ENCODE results near the gene RAMP1.
A peak's percentile ranks its signal among the peaks of the same experiment; 100 is the strongest.

Gene RAMP1

GRCh38 chr2:237931205-237931721 is 71.8 kb downstream of the RAMP1 start:
- no peak overlapping the region for H3K4me3 ChIP-seq (ENCODE audit: low read depth, low read length)
- TF ChIP-seq POLR2A (IDR thresholded peaks at IDR 0.05; ENCODE audit: extremely low read depth, insufficient read length): no peak
- TF ChIP-seq, protein P1, sequence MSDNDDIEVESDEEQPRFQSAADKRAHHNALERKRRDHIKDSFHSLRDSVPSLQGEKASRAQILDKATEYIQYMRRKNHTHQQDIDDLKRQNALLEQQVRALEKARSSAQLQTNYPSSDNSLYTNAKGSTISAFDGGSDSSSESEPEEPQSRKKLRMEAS (IDR thresholded peaks at IDR 0.05; ENCODE audit: low read depth, low read length): no peak
- TF ChIP-seq, protein P2, sequence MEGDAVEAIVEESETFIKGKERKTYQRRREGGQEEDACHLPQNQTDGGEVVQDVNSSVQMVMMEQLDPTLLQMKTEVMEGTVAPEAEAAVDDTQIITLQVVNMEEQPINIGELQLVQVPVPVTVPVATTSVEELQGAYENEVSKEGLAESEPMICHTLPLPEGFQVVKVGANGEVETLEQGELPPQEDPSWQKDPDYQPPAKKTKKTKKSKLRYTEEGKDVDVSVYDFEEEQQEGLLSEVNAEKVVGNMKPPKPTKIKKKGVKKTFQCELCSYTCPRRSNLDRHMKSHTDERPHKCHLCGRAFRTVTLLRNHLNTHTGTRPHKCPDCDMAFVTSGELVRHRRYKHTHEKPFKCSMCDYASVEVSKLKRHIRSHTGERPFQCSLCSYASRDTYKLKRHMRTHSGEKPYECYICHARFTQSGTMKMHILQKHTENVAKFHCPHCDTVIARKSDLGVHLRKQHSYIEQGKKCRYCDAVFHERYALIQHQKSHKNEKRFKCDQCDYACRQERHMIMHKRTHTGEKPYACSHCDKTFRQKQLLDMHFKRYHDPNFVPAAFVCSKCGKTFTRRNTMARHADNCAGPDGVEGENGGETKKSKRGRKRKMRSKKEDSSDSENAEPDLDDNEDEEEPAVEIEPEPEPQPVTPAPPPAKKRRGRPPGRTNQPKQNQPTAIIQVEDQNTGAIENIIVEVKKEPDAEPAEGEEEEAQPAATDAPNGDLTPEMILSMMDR (IDR thresholded peaks at IDR 0.05; ENCODE audit: low read depth, low read length): no peak
- TF ChIP-seq MYC (IDR thresholded peaks at IDR 0.05; ENCODE audit: low read depth, low read length): no peak
- peak; percentile 21 for DNase-seq (ENCODE audit: low read depth)

DNA sequence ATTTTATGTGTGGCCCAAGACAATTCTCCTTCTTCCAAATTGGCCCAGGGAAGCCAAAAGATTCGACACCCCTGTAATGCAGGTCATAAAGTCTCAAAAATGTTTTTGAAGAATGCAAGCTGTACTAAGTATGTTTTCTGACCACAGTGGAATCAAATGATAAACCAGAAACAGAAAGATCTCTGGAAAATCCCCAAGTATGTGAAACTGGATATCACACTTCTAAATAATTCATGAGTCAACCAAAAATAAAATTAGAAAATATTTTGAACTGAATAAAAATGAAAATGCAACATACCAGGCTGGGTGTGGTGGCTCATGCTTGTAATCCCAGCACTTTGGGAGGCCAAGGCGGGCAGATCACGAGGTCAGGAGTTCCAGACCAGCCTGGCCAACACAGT is 73.3 kb downstream of the RAMP1 start:
- H3K4me3 ChIP-seq (ENCODE audit: low read depth, low read length): no peak overlapping the region
- TF ChIP-seq MYC (IDR thresholded peaks at IDR 0.05; ENCODE audit: low read depth, low read length) (no peak), POLR2A (IDR thresholded peaks at IDR 0.05; ENCODE audit: extremely low read depth, insufficient read length) (no peak)
- TF ChIP-seq, protein P1 (IDR thresholded peaks at IDR 0.05; ENCODE audit: low read depth, low read length): no peak
- TF ChIP-seq, protein P2 (IDR thresholded peaks at IDR 0.05; ENCODE audit: low read depth, low read length): no peak
- DNase-seq (ENCODE audit: low read depth): no peak

GRCh38 chr2:237934186-237934585 is 74.8 kb downstream of the RAMP1 start:
- no peak overlapping the region for H3K4me3 ChIP-seq (ENCODE audit: low read depth, low read length)
- DNase-seq (ENCODE audit: low read depth): no peak
- TF ChIP-seq MYC (IDR thresholded peaks at IDR 0.05; ENCODE audit: low read depth, low read length) (no peak), POLR2A (IDR thresholded peaks at IDR 0.05; ENCODE audit: extremely low read depth, insufficient read length) (no peak)
- TF ChIP-seq, protein P2 (IDR thresholded peaks at IDR 0.05; ENCODE audit: low read depth, low read length): no peak
- TF ChIP-seq, protein P1 (IDR thresholded peaks at IDR 0.05; ENCODE audit: low read depth, low read length): no peak

GRCh38 chr2:237935740-237936452 is 76.5 kb downstream of the RAMP1 start:
- TF ChIP-seq, protein P1 (IDR thresholded peaks at IDR 0.05; ENCODE audit: low read depth, low read length): no peak
- TF ChIP-seq POLR2A (IDR thresholded peaks at IDR 0.05; ENCODE audit: extremely low read depth, insufficient read length): no peak
- TF ChIP-seq, protein P2 (IDR thresholded peaks at IDR 0.05; ENCODE audit: low read depth, low read length): no peak
- TF ChIP-seq MYC (IDR thresholded peaks at IDR 0.05; ENCODE audit: low read depth, low read length): no peak
- H3K4me3 ChIP-seq (ENCODE audit: low read depth, low read length): no peak overlapping the region
- peak; percentile 21 for DNase-seq (ENCODE audit: low read depth)

GRCh38 chr2:237939251-237939650 is 79.8 kb downstream of the RAMP1 start:
- no peak for DNase-seq (ENCODE audit: low read depth)
- TF ChIP-seq POLR2A (IDR thresholded peaks at IDR 0.05; ENCODE audit: extremely low read depth, insufficient read length): no peak
- TF ChIP-seq, protein P2 (IDR thresholded peaks at IDR 0.05; ENCODE audit: low read depth, low read length): no peak
- TF ChIP-seq, protein P1 (IDR thresholded peaks at IDR 0.05; ENCODE audit: low read depth, low read length): no peak
- TF ChIP-seq MYC (IDR thresholded peaks at IDR 0.05; ENCODE audit: low read depth, low read length): no peak
- H3K4me3 ChIP-seq (ENCODE audit: low read depth, low read length): no peak overlapping the region

Data from NB4 (cell line).